ENCODE results near the gene PHYHIPL. TPM values are rescaled to one million over a fixed set of nuclear protein-coding genes. Genes with fewer than 3 reads are reported as not detected.
A peak's percentile ranks its signal among the peaks of the same experiment; 100 is the strongest.
"Not testable (repeated sequence)": the region's sequence is repeated elsewhere in the genome, so short reads cannot be mapped to it uniquely, and the experiment has no call there.

Gene PHYHIPL
- total RNA-seq, 2 donors from 2014 or later, result 0.27 to 0.45 TPM

GRCh38 chr10:59180689-59181270 is 4.3 kb downstream of the PHYHIPL start:
- intact Hi-C loops (cut with DNase I, micrococcal nuclease), result loop anchor here in 1 of 2 donors (10.0 kb wide), 1 partner anchor 646 kb away; no protein-coding TSS in a partner anchor
- ATAC-seq (no peak), DNase-seq (no peak)

- intact Hi-C loops (cut with DNase I, micrococcal nuclease), result loop anchor here in 1 of 2 donors (10.0 kb wide), 1 partner anchor 647 kb away; no protein-coding TSS in a partner anchor
- DNase-seq (no peak), ATAC-seq (peak; percentile 89)
Observed at GRCh38 chr10:59181668-59182067, 5.2 kb downstream of the PHYHIPL start.

- ATAC-seq (no peak), DNase-seq (no peak)
- intact Hi-C loops (cut with DNase I, micrococcal nuclease), result no loop called here
Observed at GRCh38 chr10:59190332-59190731, 13.9 kb downstream of the PHYHIPL start.

GRCh38 chr10:59206204-59206720 is 29.8 kb downstream of the PHYHIPL start:
- ATAC-seq, result no peak
- intact Hi-C loops (cut with DNase I, micrococcal nuclease), result no loop called here
- no peak for DNase-seq

- no peak for DNase-seq
- intact Hi-C loops (cut with DNase I, micrococcal nuclease), result no loop called here
- ATAC-seq, result no peak
Observed at GRCh38 chr10:59212301-59212798, 35.9 kb downstream of the PHYHIPL start.

GRCh38 chr10:59214160-59214559 is 37.7 kb downstream of the PHYHIPL start:
- no peak for DNase-seq
- intact Hi-C loops (cut with DNase I, micrococcal nuclease), result no loop called here
- ATAC-seq, result no peak

GRCh38 chr10:59216178-59216869 is 39.9 kb downstream of the PHYHIPL start:
- no peak for DNase-seq
- intact Hi-C loops (cut with DNase I, micrococcal nuclease), result no loop called here
- ATAC-seq, result no peak

- intact Hi-C loops (cut with DNase I, micrococcal nuclease), result no loop called here
- ATAC-seq (peak; percentile 32), DNase-seq (no peak)
Observed at GRCh38 chr10:59222788-59223187, 46.3 kb downstream of the PHYHIPL start.

- intact Hi-C loops (cut with DNase I, micrococcal nuclease); ATAC-seq; DNase-seq: not testable (repeated sequence)
Observed at GRCh38 chr10:59223597-59223996, 47.2 kb downstream of the PHYHIPL start.

GRCh38 chr10:59225211-59225610 is 48.8 kb downstream of the PHYHIPL start:
- ATAC-seq, result no peak
- intact Hi-C loops (cut with DNase I, micrococcal nuclease), result no loop called here

GRCh38 chr10:59227136-59227673 is 50.8 kb downstream of the PHYHIPL start:
- intact Hi-C loops (cut with DNase I, micrococcal nuclease), result no loop called here
- ATAC-seq (no peak), DNase-seq (no peak)

More at GRCh38 chr10:59225211-59225610, 48.8 kb downstream of the PHYHIPL start:
- no peak for DNase-seq

GRCh38 chr10:59229441-59229840 is 53.0 kb downstream of the PHYHIPL start:
- ATAC-seq, result no peak
- intact Hi-C loops (cut with DNase I, micrococcal nuclease), result no loop called here
- DNase-seq, result no peak

GRCh38 chr10:59234194-59234593 is 57.8 kb downstream of the PHYHIPL start:
- ATAC-seq, result no peak
- intact Hi-C loops (cut with DNase I, micrococcal nuclease), result no loop called here
- DNase-seq, result no peak

- intact Hi-C loops (cut with DNase I, micrococcal nuclease), result loop anchor here in 1 of 2 donors (5.0 kb wide), 1 partner anchor 347 kb away; no protein-coding TSS in a partner anchor
- ATAC-seq, result peak; percentile 40
- DNase-seq, result peak in 1 of 2 donors; percentile 37
Observed at GRCh38 chr10:59234816-59235429, 58.5 kb downstream of the PHYHIPL start.

- DNase-seq (no peak), ATAC-seq (no peak)
- intact Hi-C loops (cut with DNase I, micrococcal nuclease), result loop anchor here in 1 of 2 donors (5.0 kb wide), 1 partner anchor 346 kb away; no protein-coding TSS in a partner anchor
Observed at GRCh38 chr10:59236064-59236697, 59.7 kb downstream of the PHYHIPL start.

GRCh38 chr10:59237775-59238174 is 61.3 kb downstream of the PHYHIPL start:
- no peak for DNase-seq
- no peak for ATAC-seq
- intact Hi-C loops (cut with DNase I, micrococcal nuclease), result loop anchor here in 1 of 2 donors (5.0 kb wide), 1 partner anchor 345 kb away; no protein-coding TSS in a partner anchor

GRCh38 chr10:59239108-59239507 is 62.7 kb downstream of the PHYHIPL start:
- ATAC-seq, DNase-seq: not testable (repeated sequence)
- intact Hi-C loops (cut with DNase I, micrococcal nuclease), result loop anchor here in 1 of 2 donors (5.0 kb wide), 1 partner anchor 343 kb away; no protein-coding TSS in a partner anchor

GRCh38 chr10:59240582-59241183 is 64.2 kb downstream of the PHYHIPL start:
- DNase-seq (no peak), ATAC-seq (peak; percentile 35)
- intact Hi-C loops (cut with DNase I, micrococcal nuclease), result loop anchor here in 1 of 2 donors (5.0 kb wide), 1 partner anchor 382 kb away; no protein-coding TSS in a partner anchor
